A673 (cell line): ENCODE measurements around the gene FRMD3. TPM values are rescaled to one million over a fixed set of nuclear protein-coding genes. Genes with fewer than 3 reads are reported as not detected.

ENCODE experiments used
- BruUV-seq: library from RNA; stranded (reverse); fragments of 400-500 nt; replicated peaks from 2 replicates; lab custom pipeline; 2021; lab: Mats Ljungman, UMichigan
- CTCF ChIA-PET: fragments of 300-600 bp; sonication (Branson Sonifier 250); formaldehyde crosslinking; loops from one replicate; lab custom pipeline; 2022; ENCODE audit warnings: antibody characterized with exemption; lab: Charles Lee
- POLR2A ChIA-PET: fragments of 300-600 bp; sonication (Branson Sonifier 250); formaldehyde crosslinking; loops from one replicate; lab custom pipeline; 2022; ENCODE audit warnings: antibody characterized with exemption; ENCODE audit not compliant: low non-redundant PET; lab: Charles Lee
- DNase-seq: peaks from one replicate; pipeline ENCODE4 v3.0.0-alpha.2; 2015; ENCODE audit warnings: low spot score
- H3K27ac ChIP-seq: fragments of 200-600 bp; sonication (generic); 2 replicates; pipeline ENCODE4 v1.5.1; 2016; ENCODE audit warnings: mixed run types, low read depth, mild to moderate bottlenecking, mixed read lengths, antibody characterized with exemption, low read length; ENCODE audit not compliant: poor library complexity, severe bottlenecking
- H3K27me3 ChIP-seq: fragments of 200-600 bp; sonication (generic); replicated peaks from 2 replicates; pipeline ENCODE4 v1.6.1; 2017; ENCODE audit warnings: mixed run types, low read depth, mild to moderate bottlenecking, mixed read lengths, antibody characterized with exemption, low read length; ENCODE audit not compliant: insufficient read depth, poor library complexity
- H3K36me3 ChIP-seq: fragments of 200-600 bp; sonication (generic); 2 replicates; pipeline ENCODE4 v1.6.1; 2016; ENCODE audit warnings: mixed run types, mild to moderate bottlenecking, mixed read lengths, antibody characterized with exemption, low read length; ENCODE audit not compliant: insufficient read depth, poor library complexity, severe bottlenecking
- H3K4me1 ChIP-seq: fragments of 200-600 bp; sonication (generic); 2 replicates; pipeline ENCODE4 v1.6.1; 2017; ENCODE audit warnings: mixed run types, mild to moderate bottlenecking, mixed read lengths, antibody characterized with exemption, low read length; ENCODE audit not compliant: insufficient read depth, poor library complexity, severe bottlenecking
- H3K4me3 ChIP-seq: fragments of 200-600 bp; sonication (generic); 2 replicates; pipeline ENCODE4 v1.5.1; 2016; ENCODE audit warnings: low read depth, mixed run types, mild to moderate bottlenecking, mixed read lengths, low read length; ENCODE audit not compliant: poor library complexity, severe bottlenecking
- H3K9me3 ChIP-seq: fragments of 200-600 bp; sonication (generic); 2 replicates; pipeline ENCODE4 v1.6.1; 2016; ENCODE audit warnings: mixed run types, low read depth, mild to moderate bottlenecking, mixed read lengths, antibody characterized with exemption, low read length; ENCODE audit not compliant: poor library complexity, severe bottlenecking
- CTCF ChIP-seq: fragments of 300-800, 200-600 bp; sonication (generic); conservative IDR thresholded peaks from 2 replicates; pipeline ENCODE4 v1.5.1; 2017; ENCODE audit warnings: low read depth, mild to moderate bottlenecking, antibody characterized with exemption, low read length, moderate library complexity, mixed read lengths
- EZH2 ChIP-seq: fragments of 200-600 bp; sonication (generic); IDR thresholded peaks from 2 replicates; pipeline ENCODE4 v1.6.1; 2017; ENCODE audit warnings: borderline replicate concordance, low read depth, mild to moderate bottlenecking, mixed read lengths, antibody characterized with exemption, low read length; ENCODE audit not compliant: poor library complexity, severe bottlenecking
- intact Hi-C: fragments of 100-400 bp; cut with micrococcal nuclease; formaldehyde crosslinking; loops from one replicate; pipeline ENCODE4 v1.10.0; 2022; ENCODE audit not compliant: unreplicated experiment
- total RNA-seq: library from RNA; stranded (reverse); gene quantifications from 2 replicates; pipeline ENCODE4 v1.2.3, GENCODE V29; 2021

Gene FRMD3
- total RNA-seq, 1 experiment from 2014 or later: 1.0 TPM

- BruUV-seq: no TSS peak
- ChIA-PET POLR2A (no interaction called here), CTCF (no interaction called here)
- no peaks in the 10 kb centered on the region for H3K27me3 ChIP-seq
- no peaks in the 10 kb centered on the region for H3K36me3 ChIP-seq
- H3K4me1 ChIP-seq: no peaks in the 10 kb centered on the region
- no peaks in the 10 kb centered on the region for H3K9me3 ChIP-seq
- no peak overlapping the region for H3K27ac ChIP-seq
- intact Hi-C loops: no loop called here
- TF ChIP-seq CTCF: no peak
- TF ChIP-seq EZH2: no peak
- DNase-seq: no peak
- H3K4me3 ChIP-seq: no peak overlapping the region
Measured at GRCh38 chr9:83429229-83429628, 109.0 kb downstream of the FRMD3 start.

- BruUV-seq: no TSS peak
- CTCF ChIA-PET: no interaction called here
- H3K36me3 ChIP-seq: no peaks in the 10 kb centered on the region
Measured at GRCh38 chr9:83425240-83425639, 113.0 kb downstream of the FRMD3 start.

GRCh38 chr9:83424831-83425230 is 113.4 kb downstream of the FRMD3 start:
- no peaks in the 10 kb centered on the region for H3K4me1 ChIP-seq
- H3K27me3 ChIP-seq: no peaks in the 10 kb centered on the region
- no peaks in the 10 kb centered on the region for H3K9me3 ChIP-seq
- H3K4me3 ChIP-seq: no peak overlapping the region
- CTCF ChIA-PET: no interaction called here
- H3K27ac ChIP-seq: no peak overlapping the region
- H3K36me3 ChIP-seq: no peaks in the 10 kb centered on the region
- POLR2A ChIA-PET: no interaction called here
- intact Hi-C loops: no loop called here
- BruUV-seq: no TSS peak
- TF ChIP-seq CTCF (no peak), EZH2 (no peak)
- no peak for DNase-seq

More at GRCh38 chr9:83425240-83425639, 113.0 kb downstream of the FRMD3 start:
- intact Hi-C loops: no loop called here
- Histone ChIP-seq H3K9me3 (no peaks in the 10 kb centered on the region), H3K4me3 (no peak overlapping the region), H3K4me1 (no peaks in the 10 kb centered on the region), H3K27me3 (no peaks in the 10 kb centered on the region), H3K27ac (no peak overlapping the region)
- no peak for DNase-seq
- POLR2A ChIA-PET: no interaction called here
- TF ChIP-seq CTCF (no peak), EZH2 (no peak)
